HG03025 (cell line): ENCODE measurements around the gene FTSJ1.

ENCODE experiments used
- ATAC-seq: cut with Tn5 transposase; IDR thresholded peaks from one replicate; pipeline ENCODE4 v1.9.1; 2021; ENCODE audit warnings: mild to moderate bottlenecking, moderate library complexity; ENCODE audit not compliant: unreplicated experiment, low FRiP score

The FTSJ1 gene

DNA sequence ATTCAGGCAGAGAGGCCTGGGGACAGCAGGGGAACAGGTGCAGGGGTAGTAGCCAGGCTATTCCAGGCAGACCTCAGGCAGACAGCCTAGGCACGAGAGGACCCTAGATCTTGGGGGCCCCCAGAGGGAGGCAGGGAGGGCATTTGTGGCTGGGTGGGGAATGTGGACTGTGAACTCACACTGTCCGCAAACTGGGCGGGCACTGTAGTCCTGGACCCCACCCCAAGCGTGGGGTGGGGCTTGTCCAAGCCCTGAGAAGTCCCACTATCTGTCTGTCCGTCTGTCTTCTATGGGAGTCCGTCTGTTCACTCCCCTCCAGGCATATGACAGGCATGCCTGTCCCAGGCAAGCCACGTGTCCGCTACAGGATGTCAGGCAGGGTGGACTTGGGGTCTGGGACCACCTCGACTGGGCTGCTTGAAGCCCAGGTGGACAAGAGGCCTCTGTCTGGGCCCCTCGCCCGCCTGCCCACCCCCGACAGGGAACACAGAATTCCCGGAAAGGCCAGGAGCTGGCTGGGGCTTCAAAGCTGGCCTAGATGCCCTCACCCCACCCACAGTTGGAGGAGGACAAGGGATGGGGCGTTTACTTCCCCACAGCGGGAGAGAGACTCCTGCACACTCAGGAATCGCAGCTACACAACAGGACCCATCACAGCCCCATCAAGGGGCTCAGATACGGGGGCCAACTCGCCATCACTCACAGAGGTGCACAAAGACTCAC lies 5.7 kb upstream of the FTSJ1 start, which contains the start of gene SLC38A5:
Gene SLC38A5 (minus strand): TSS at position 151 of the 723 bp plus-strand sequence. CDS start 2,336 bp downstream, outside the sequence.
- no peak for ATAC-seq

DNA sequence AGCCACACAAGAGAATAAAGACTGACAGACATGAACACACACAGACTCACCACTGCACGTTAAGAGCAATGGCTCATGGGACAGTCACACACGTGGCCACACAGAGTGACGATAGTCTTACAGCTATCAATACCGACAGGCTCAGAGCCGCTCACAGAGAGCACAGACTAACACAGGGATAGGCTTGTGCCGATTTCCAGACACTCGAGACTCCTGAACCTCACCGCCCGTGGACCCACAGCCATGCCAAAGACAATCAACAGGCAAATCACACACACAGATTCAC lies 5.2 kb upstream of the FTSJ1 start:
- no peak for ATAC-seq

DNA sequence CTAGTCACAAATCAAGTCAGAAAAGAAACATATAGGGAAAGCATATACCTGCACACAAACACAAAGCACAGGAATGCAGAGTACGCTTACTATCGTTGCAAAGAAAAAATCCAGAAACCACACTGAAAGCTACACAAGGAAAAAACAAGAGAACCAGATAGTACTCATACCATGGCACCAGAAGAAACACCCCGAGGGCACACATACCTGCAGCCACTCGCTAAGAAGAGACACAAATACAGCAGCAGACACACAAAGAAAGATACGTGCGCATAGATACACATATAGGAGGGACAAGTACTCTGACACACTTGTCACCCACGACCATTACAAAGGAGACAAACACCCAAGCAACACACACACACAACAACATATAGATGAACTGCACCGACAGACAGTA lies 4.5 kb upstream of the FTSJ1 start:
- no peak for ATAC-seq

DNA sequence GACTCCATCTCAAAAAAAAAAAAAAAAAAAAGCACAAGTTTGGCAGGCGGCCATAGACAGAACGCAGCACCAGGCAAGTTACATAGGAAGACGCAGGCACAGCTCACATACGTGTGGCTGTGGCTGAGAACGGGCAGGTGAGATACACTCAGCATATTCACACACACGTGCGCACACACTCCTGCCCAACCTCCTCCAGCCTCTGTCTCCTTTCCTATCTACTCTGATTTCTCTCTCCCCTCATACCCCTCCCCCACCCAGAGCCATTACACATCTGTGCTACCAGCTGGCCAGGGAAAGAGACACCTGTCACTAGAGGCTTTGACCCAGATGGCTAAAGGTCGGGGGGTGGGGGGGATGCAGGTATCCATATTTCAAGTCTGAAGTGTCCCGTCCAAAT lies 3.8 kb upstream of the FTSJ1 start:
- no peak for ATAC-seq

DNA sequence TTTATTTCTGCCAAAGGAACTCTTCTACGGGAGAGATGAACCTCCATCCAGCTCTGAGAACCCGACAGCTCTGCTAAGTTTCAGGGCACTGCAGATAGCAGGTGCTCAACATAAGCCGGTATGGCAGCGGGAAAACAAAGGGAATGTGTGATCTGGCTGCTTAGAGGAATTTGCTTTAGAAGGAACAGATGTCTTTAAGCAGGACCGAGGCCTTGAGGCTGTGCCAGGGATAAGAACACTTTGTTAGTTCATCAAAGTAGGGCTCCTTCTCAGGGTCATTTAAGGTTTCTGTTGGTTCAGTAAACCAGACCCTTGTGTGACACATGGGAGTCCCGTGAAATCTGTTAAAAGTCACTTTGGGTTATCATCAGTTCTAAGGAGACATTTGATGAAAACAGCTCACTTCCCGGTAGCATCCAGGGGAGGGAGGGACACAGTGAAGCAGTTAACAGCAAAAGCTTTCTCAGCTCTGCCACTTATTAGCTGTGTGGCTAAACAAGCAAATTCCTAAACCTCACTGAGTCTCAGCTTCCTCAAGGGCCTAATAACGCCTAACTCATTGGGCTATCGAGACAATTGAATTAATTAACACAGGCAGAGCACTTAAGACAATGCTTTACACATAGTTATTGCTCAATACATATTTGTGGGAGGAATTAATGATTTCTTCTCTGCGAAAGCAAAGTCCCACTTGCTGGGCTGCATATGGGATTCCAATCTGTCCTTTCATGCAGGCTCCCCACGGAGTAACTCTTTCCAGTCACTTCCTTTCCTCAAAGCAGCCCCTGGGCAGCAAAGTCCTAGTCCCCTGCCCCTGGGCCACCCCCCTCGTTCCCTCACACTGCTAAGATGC lies 2.9 kb upstream of the FTSJ1 start:
- no peak for ATAC-seq

DNA sequence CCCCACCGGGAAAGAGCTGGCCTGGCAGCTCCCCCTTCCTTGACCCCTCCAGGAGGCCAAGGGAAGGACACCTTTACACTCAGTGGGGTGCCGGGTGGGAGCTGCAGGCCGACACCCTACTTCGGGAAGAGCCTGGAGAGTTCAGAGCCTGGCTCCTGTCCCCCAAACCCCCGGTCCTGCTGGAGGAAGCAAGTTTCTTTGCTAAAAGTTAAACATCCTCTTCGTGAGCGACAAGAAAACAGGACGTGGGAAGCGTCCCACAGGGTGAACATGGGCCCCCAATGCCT lies 2.4 kb upstream of the FTSJ1 start:
- no peak for ATAC-seq

DNA sequence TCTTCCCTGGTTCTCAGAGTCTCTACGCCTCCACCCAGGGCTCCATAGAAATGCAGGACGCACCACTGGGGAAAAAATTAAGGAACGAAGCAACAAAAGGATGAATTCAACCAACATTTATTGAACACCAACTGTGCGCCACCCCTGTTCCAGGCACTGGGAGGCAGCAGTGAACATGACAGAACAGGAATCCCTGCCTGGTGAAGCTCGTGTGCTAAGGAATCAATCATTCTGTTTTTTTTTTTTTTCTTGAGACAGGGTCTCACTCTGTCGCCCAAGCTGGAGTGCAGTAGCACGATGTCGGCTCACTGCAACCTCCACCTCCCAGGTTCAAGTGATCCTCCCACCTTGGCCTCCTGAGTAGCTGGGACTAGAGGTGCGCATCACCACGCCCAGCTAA lies 1.9 kb upstream of the FTSJ1 start:
- ATAC-seq, result no peak

DNA sequence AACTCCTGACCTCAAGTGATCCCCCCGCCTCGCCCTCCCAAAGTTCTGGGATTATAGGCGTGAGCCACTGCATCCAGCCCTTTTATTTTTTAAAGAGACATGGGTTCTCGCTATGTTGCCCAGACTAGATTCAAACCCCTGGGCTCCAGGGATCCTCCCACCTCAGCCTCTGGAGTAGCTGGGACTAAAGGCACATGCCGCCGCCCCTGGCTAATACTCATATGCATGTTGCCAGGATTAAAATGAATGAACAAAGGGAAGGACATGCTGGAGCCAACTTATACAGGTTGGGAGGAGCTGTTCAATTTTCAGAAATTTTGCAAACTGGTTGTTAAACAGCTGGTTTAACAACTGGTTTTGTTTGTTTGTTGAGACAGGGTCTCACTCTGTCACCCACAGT lies 1.4 kb upstream of the FTSJ1 start:
- no peak for ATAC-seq

DNA sequence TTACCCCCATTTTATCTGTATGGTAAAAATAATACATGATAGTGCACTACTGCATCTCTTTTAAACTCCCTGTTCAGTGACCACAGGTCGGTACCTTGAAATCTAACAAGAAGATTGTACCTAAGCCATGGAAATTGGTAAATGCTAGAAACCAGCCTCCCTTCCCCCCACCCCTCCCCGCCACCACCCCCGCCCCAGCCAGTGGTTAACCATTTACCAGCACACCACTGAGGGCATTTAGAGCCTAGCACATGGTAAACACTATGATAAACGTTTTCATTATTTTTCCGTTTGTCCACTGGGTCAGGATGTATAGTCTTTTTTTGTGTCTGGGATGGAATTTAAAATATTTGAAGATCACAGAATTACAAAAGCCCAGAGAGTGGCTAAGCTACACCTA lies 703 bp upstream of the FTSJ1 start:
- ATAC-seq, result no peak

DNA sequence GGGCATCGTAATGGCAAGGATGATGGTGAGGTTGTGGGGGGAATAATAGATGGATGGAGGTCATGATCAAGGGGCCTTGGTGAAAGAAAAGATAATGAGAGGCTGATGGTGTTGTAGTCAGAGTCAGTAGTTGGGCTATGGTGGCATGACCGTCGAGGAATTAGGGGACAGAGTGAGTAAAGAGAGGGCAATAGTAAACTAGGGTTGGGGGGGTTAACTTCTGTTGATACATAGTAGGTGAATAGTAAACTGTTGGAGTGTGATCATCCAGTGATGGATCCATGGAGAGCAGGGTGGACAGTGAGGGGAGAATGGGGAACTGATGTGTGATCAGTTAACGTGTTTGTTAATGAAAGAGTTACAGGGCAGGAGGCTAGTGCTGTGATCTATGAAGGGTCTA lies 920 bp downstream of the FTSJ1 start:
- ATAC-seq, result no peak

DNA sequence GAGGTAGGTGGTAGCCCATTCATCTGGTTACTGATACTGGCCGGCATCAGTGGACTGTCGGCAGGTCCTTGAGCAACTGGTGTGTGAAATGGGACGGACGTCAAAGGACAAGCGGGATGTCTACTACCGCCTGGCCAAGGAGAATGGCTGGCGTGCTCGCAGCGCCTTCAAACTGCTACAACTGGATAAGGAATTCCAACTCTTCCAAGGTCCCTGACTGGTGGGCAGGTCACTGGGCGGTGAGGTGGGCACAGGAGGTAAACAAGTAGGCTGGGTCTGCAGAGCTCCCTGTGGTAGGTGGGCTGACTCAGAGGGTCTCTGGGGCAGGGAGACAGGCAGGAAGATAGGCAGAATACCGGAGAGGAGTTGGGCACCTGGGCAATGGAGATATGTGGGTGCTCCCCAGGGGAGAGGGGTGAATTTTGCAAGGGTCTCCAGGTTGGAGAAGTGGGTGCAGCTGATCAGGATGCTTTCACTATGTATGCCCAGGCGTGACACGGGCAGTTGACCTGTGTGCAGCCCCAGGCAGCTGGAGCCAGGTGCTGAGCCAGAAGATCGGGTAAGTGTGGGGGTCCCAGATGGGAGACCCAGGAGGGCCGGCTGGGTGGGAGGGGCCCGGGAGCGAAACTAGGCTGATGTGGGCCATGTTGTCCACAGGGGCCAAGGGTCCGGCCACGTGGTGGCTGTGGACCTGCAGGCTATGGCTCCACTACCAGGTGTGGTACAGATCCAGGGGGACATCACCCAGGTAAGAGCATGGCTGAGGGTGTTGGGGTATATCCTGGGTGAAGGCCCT lies 2.2 kb downstream of the FTSJ1 start:
- no peak for ATAC-seq

DNA sequence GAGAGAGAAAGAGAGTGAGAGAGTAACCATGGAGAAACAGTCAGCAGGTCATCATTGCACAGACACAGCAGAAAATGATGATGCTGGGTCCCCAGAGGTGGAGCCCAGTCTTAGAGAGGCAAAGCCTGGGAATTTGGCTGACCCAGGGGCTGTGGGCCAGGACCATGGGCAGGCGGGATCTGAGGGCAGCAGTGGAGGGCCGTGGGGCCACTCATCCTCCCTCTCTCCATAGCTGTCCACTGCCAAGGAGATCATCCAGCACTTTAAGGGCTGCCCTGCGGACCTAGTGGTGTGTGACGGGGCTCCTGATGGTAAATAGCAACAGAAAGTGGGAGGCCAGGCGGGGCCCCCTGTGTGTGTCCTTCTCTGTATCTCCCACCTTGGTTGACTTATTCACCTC lies 2.8 kb downstream of the FTSJ1 start:
- ATAC-seq, result no peak

DNA sequence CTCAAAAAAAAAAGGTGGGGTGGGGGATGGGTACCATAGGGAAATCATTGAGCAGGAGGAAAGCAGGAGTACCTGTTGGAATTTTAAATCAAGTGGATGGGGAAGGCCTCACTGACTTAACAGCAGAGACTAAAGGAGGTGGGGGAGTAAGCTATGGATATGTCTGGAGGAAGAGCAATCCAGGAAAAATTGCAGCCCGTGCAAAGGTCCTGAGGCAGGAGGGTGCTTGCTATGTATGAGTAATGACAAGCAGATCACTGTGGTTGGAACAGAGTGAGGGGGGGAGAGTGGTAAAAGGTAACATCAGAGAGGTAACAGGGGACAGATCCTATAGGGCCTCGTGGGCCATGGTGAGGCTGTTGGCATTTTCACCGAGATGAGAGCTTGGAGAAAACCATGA lies 4.1 kb downstream of the FTSJ1 start:
- ATAC-seq, result no peak

DNA sequence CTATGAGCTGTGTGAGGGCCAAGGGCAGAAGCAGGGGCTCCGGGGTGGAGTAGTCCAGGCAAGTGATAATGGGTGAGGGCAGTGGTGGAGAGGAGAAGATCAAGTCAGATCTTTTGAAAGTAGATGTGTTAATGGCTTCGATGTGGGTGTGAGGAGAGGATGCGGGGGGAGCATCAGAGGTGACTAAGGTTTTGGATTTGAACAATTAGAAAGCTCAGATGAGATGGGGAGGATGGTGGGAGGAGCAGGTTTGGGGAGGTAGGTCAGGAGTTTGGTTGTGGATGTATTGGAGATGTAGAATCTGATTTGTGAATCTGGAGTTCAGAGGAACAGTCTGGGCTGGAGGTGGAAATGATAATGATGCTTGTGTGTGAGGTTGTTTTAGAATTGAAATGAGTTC lies 4.6 kb downstream of the FTSJ1 start:
- no peak for ATAC-seq

DNA sequence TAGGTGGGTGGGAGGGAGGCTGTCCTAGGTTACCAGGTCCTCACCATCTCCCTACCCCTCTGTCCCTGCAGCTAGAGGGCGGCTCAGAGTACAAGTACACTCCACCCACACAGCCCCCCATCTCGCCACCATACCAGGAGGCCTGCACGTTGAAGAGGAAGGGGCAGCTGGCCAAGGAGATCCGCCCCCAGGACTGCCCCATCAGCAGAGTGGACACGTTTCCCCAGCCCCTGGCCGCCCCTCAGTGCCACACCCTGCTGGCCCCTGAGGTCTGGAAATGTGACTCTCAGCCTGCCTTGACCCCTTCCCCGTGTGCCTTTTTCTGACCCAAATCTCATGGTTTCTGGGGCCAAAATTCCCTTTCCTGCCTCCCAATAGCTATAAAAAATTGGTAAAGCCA lies 6.5 kb downstream of the FTSJ1 start:
- no peak for ATAC-seq

DNA sequence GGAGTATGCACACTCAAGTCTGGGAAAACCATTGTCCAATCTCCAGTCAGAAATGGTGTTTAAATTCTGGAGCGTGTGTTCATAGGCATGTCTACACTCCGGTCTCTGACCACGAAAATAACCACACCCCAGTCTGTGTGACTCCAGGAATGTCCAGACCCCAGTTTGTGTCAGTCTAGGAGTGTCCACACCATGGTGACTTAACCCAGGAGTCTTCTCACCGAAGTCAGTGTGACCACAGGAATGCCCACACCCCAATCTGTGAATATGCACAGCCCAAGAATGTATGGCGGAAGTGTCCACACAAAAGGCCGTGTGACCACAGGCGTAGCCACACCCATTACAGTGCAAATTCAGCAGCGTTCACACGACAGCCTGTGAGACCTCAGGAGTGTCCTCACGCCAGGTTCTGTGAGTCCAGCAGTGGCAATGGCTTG lies 11.4 kb downstream of the FTSJ1 start:
- no peak for ATAC-seq

DNA sequence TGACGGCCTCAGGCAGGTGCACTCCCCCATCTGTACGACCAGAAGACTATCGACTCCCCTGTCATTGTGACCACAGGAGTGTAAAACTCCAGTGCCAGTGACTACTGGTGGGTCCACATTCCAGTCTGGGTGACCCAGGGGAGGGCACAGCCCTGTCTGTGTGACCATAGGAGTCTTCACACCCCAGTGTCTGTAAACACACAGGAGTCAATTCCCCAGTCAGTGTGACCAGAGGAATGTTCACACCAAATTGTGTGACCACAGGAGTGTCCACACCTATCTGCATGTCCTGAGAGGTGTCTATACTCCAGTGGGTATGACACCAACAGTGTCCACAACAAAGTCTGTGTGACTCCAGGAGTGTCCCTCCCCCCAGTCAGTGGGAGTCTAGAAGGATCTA lies 12.0 kb downstream of the FTSJ1 start:
- no peak for ATAC-seq

DNA sequence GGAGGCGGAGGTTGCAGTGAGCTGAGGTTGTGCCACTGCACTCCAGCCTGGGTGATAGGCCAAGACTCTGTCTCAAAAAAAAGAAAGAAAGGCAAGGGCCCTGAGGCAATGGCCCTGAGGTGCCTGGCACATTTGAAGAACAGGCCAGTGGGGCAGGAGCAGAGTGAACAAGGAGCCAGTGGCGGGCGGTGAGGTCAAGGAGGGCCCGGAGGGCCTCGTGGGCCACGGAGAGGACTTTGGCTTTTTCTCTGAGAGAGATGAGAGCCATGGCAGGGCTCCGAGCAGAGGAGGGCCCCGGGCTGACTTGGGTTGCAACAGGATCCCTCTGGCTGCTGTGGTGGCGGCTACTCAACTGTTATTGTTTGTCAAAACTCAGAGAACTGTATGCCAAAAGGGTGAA lies 13.3 kb downstream of the FTSJ1 start:
- ATAC-seq, result no peak

DNA sequence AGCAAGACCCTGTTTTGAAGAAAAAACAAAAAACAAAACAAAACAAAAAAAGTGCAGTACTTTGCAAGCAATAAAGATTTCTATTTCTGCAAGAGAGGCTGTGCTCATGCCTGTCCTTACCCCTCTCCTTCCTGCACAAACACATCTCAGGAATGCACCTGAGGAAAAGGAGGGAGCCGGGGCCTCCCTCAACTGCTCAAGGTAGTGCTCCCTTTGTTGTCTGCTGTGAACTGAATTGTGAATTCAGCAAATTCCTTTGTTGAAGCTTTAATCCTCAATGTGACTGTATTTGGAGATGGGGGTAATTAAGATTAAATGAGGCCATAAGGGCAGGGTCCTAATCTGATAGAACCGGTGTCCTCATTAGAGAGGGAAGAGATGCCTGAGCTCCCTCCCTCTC lies 13.9 kb downstream of the FTSJ1 start:
- no peak for ATAC-seq

DNA sequence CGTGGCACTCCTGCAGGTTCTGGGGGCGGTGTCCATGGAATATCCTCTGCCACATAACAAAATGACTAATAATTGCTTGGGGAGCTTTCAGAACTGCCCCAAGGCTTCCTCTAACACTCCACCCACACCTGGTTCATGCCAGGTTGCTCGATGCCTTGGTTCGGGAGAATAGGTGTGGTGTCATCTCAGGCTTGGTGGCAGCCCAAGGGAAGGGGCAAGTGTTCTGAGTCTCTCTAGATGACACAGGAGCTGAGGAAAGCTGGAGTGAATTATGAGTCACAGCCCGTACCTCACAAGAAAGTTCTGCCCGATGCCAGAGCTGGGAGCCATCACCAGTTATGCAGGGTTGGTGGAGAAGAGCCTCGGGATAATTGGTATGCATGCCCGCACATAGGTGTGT lies 14.7 kb downstream of the FTSJ1 start:
- no peak for ATAC-seq

DNA sequence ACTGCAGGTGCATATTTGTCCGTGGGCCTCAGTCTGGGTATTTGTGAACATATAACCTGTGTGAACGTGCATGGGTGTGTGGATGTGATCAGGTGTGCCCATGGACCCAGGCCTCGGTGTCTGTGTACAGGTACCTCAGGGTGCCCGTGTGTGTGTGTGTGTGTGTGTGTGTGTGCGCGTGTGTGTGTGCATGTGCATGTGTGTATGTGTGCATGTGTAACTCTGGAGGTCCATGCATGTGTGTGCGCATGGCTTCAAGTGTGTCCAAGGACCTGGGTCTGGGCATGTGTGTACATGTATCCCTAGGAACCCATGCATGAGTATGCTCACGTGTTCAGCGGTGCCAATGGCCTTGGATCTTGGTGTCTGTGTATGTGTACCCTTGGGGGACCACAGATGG lies 15.8 kb downstream of the FTSJ1 start:
- ATAC-seq, result no peak
